ENCODE data around the gene EYA2. TPM values are rescaled to one million over a fixed set of nuclear protein-coding genes. Genes with fewer than 3 reads are reported as not detected.
"Not testable (repeated sequence)": the region's sequence is repeated elsewhere in the genome, so short reads cannot be mapped to it uniquely, and the experiment has no call there.

EYA2 gene
- total RNA-seq, 2 donors from 2014 or later = 3.5 to 3.8 TPM

GRCh38 chr20:47174456-47175243, 280.0 kb downstream of the EYA2 start:
- no peak for ATAC-seq (ENCODE audit: insufficient number of reproducible peaks, low FRiP score, low read depth)
- Histone ChIP-seq H3K4me3 (no peak overlapping the region), H3K9me3 (no peaks in the 10 kb centered on the region), H3K36me3 (no peaks in the 10 kb centered on the region), H3K27ac (no peak overlapping the region), H3K4me1 (ENCODE audit: control insufficient read depth in 1 of 2, low read depth in 2 of 2) (peaks cover 2 to 11% of the 10 kb centered on the region in 2 donors), H3K27me3 (replicated peaks; ENCODE audit: insufficient read depth) (no peaks in the 10 kb centered on the region)
- no peak for TF ChIP-seq CTCF (IDR thresholded peaks at IDR 0.05)
- DNase-seq (ENCODE audit: low spot score) = no peak

- TF ChIP-seq CTCF (IDR thresholded peaks at IDR 0.05) = no peak
Observed at GRCh38 chr20:47175493-47175892, 280.9 kb downstream of the EYA2 start.

DNA sequence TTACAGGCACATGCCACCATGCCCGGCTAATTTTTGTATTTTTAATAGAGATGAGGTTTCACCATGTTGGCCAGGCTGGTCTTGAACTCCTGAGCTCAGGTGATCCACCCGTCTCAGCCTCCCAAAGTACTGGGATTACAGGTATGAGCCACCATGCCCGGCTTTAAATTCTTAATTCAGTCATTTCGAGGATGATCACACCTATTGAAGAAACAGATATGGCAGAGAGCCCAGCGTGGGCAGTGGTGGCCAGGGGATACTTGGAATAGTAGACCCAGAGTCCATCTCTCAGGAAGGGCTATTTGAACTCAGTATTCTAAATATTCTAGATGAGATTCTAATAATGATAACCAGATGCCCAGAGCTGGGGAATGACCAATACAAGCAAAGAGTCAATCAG, 281.6 kb downstream of the EYA2 start:
- not testable (repeated sequence) for H3K4me1 ChIP-seq (ENCODE audit: control insufficient read depth in 1 of 2, low read depth in 2 of 2); ATAC-seq (ENCODE audit: insufficient number of reproducible peaks, low FRiP score, low read depth); H3K4me3 ChIP-seq; H3K27ac ChIP-seq; H3K36me3 ChIP-seq; H3K9me3 ChIP-seq; H3K27me3 ChIP-seq (replicated peaks; ENCODE audit: insufficient read depth); DNase-seq (ENCODE audit: low spot score)

More at GRCh38 chr20:47175493-47175892, 280.9 kb downstream of the EYA2 start:
- DNase-seq (ENCODE audit: low spot score) (no peak), ATAC-seq (ENCODE audit: insufficient number of reproducible peaks, low FRiP score, low read depth) (no peak)
- Histone ChIP-seq H3K36me3 (no peaks in the 10 kb centered on the region), H3K4me1 (ENCODE audit: control insufficient read depth in 1 of 2, low read depth in 2 of 2) (peaks cover 2 to 11% of the 10 kb centered on the region in 2 donors), H3K27ac (no peak overlapping the region), H3K9me3 (no peaks in the 10 kb centered on the region), H3K4me3 (no peak overlapping the region), H3K27me3 (replicated peaks; ENCODE audit: insufficient read depth) (no peaks in the 10 kb centered on the region)

GRCh38 chr20:47178277-47178676, 283.6 kb downstream of the EYA2 start:
- TF ChIP-seq CTCF (IDR thresholded peaks at IDR 0.05) = no peak
- no peak for ATAC-seq (ENCODE audit: insufficient number of reproducible peaks, low FRiP score, low read depth)
- Histone ChIP-seq H3K9me3 (no peaks in the 10 kb centered on the region), H3K27me3 (replicated peaks; ENCODE audit: insufficient read depth) (no peaks in the 10 kb centered on the region), H3K4me1 (ENCODE audit: control insufficient read depth in 1 of 2, low read depth in 2 of 2) (no peaks in the 10 kb centered on the region), H3K4me3 (no peak overlapping the region), H3K27ac (no peak overlapping the region), H3K36me3 (no peaks in the 10 kb centered on the region)
- no peak for DNase-seq (ENCODE audit: low spot score)

GRCh38 chr20:47178851-47179250, 284.2 kb downstream of the EYA2 start:
- DNase-seq (ENCODE audit: low spot score) (no peak), ATAC-seq (ENCODE audit: insufficient number of reproducible peaks, low FRiP score, low read depth) (no peak)
- H3K36me3 ChIP-seq = no peaks in the 10 kb centered on the region
- H3K4me1 ChIP-seq (ENCODE audit: control insufficient read depth in 1 of 2, low read depth in 2 of 2) = no peaks in the 10 kb centered on the region
- no peak overlapping the region for H3K27ac ChIP-seq
- no peak overlapping the region for H3K4me3 ChIP-seq
- TF ChIP-seq CTCF (IDR thresholded peaks at IDR 0.05) = no peak
- no peaks in the 10 kb centered on the region for H3K27me3 ChIP-seq (replicated peaks; ENCODE audit: insufficient read depth)
- no peaks in the 10 kb centered on the region for H3K9me3 ChIP-seq

DNA sequence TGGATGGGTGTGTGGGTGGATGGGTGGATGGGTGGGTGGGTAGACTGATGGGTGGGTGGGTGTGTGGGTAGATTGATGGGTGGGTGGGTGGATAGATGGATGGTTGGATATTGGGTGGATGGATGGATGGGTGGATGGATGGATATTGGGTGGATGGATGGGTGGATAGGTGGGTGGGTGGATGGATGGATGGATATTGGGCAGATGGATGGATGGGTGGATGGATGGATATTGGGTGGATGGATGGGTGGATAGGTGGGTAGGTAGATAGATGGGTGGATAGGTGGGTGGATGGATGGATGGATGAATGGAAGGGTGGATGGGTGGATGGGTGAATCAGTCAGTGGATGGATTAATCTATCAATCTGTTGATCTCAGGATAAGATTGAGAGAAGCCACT, 284.6 kb downstream of the EYA2 start:
- Histone ChIP-seq H3K36me3 (no peaks in the 10 kb centered on the region), H3K9me3 (no peaks in the 10 kb centered on the region), H3K27ac (no peak overlapping the region), H3K4me1 (ENCODE audit: control insufficient read depth in 1 of 2, low read depth in 2 of 2) (no peaks in the 10 kb centered on the region), H3K4me3 (no peak overlapping the region), H3K27me3 (replicated peaks; ENCODE audit: insufficient read depth) (no peaks in the 10 kb centered on the region)
- DNase-seq (ENCODE audit: low spot score) = no peak
- no peak for ATAC-seq (ENCODE audit: insufficient number of reproducible peaks, low FRiP score, low read depth)
- no peak for TF ChIP-seq CTCF (IDR thresholded peaks at IDR 0.05)

Measured in thoracic aorta (tissue), 2 donors.